Measurements from ENCODE around the gene ENGASE.

Gene ENGASE

GRCh38 chr17:79039171-79039570, 35.5 kb upstream of the ENGASE start:
- in situ Hi-C loops (cut with MboI; ENCODE audit: low sequenced_read_pairs), result no loop called here

- in situ Hi-C loops (cut with MboI; ENCODE audit: low sequenced_read_pairs), result no loop called here
These were observed 34.7 kb upstream of the ENGASE start for GRCh38 chr17:79039886-79040285.

DNA sequence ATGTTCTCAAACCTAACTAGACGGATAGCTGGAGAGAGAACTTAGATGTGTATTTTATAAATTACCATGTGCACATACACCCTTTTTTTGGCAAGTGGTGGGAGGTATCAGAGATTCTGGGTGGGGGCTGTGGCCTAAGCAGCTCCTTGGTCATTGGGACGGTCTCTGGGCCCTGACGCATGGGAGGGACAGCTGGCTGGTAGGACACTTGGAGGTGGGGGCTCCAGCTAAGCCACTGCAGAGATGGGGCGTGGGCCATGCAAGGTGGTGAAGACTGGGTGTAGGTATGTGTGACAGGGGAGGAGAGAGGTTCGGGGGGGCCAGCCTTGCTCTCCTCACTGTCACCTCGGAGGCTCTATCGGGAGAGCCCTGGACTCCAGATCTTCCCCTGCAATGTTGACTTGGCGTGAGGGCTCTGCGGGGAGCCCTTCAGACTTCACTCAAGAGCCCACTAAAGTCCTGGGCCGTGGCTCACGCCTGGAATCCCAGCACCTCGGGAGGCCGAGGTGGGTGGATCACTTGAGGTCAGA, 33.5 kb upstream of the ENGASE start:
- in situ Hi-C loops (cut with MboI; ENCODE audit: low sequenced_read_pairs), result no loop called here

- in situ Hi-C loops (cut with MboI; ENCODE audit: low sequenced_read_pairs), result no loop called here
These were observed 32.8 kb upstream of the ENGASE start for GRCh38 chr17:79041723-79042420.

DNA sequence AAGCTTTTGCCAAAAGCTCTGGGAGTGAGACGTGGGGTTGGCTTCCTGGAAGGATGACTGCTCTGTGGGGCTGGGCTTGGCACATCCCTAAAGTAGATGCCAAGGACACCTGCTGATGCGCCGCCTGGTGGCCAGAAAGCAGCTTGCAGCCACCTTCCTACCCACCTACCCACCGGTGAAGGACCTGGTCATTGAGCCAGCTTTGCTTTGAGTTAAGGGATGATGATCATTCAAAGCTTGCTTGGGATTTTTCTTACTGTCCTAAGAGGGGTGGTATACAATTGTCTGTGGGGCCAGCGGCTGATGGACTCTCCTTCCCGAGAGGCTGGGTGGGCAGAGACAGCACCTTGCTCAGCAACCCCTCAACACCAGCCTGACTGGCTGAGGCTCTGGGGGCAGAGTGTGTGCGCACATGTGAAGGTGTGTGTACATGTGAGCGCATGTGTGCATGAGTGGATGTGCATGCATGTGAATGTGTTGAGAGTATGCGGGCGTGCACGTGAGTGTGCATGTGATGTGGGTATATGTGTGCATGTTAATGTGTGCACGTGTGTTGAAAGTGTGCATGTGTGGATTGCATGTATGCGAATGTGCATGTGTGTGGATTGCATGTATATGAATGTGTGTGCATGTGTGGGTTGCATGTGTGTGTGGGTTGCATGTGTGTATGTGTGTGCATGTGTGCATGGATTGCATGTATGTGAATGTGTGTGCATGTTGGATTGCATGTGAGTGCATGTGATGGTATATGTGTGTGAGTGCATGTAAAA, 32.0 kb upstream of the ENGASE start:
- in situ Hi-C loops (cut with MboI; ENCODE audit: low sequenced_read_pairs), result no loop called here

GRCh38 chr17:79043191-79043930, 31.3 kb upstream of the ENGASE start:
- in situ Hi-C loops (cut with MboI; ENCODE audit: low sequenced_read_pairs), result no loop called here

DNA sequence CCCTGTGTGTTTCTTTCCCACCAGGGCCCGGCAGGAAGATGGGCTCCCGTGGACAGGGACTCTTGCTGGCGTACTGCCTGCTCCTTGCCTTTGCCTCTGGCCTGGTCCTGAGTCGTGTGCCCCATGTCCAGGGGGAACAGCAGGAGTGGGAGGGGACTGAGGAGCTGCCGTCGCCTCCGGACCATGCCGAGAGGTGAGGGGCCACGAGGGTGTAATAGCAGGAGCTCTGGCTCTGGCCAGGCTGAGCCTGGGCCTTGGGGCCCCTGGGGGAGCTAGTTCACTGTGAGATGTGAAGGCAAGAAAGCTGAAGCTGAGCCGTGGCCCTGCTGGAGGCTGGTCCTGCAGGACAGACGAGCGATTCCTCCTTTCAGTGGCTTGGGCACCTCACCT, 30.7 kb upstream of the ENGASE start:
- in situ Hi-C loops (cut with MboI; ENCODE audit: low sequenced_read_pairs), result no loop called here

GRCh38 chr17:79044462-79044861, 30.2 kb upstream of the ENGASE start:
- in situ Hi-C loops (cut with MboI; ENCODE audit: low sequenced_read_pairs), result no loop called here

DNA sequence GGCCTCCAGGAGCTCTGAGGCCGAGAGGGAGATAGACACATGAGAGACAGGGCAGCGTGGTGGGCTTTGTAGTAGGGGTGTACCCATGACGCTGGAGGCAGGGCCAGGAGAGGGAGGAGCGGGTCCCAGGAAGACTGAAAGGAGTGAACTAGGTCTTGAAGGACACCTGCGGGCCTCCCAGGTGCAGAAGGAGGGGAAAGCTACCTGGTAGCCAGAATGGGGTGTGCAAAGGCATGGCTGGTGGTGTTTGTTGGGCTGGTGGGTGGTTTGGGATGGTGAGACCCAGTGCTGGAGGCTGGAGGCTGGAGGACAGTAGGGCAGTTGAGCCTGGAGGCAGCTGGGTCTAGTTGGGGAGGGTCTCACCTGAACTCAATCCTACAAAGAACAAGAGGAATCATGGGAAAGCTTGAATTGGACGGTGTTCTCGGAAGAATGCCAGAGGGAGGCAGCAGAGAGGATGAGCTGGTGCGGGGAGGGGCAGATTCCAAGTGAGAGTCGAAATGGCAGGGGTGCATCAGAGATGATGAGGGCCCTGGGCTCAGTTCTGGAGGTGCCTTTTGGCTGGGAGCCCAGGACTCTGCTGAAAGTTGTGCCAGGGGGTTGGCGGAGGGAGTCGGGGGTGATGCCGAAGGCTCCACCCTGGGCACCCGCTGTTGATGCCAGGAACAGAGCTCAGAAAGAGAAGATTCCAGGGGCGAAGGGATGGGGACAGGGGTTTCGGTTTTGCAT, 29.5 kb upstream of the ENGASE start:
- in situ Hi-C loops (cut with MboI; ENCODE audit: low sequenced_read_pairs), result no loop called here

- in situ Hi-C loops (cut with MboI; ENCODE audit: low sequenced_read_pairs), result no loop called here
These were observed 28.8 kb upstream of the ENGASE start for GRCh38 chr17:79045842-79046196.

DNA sequence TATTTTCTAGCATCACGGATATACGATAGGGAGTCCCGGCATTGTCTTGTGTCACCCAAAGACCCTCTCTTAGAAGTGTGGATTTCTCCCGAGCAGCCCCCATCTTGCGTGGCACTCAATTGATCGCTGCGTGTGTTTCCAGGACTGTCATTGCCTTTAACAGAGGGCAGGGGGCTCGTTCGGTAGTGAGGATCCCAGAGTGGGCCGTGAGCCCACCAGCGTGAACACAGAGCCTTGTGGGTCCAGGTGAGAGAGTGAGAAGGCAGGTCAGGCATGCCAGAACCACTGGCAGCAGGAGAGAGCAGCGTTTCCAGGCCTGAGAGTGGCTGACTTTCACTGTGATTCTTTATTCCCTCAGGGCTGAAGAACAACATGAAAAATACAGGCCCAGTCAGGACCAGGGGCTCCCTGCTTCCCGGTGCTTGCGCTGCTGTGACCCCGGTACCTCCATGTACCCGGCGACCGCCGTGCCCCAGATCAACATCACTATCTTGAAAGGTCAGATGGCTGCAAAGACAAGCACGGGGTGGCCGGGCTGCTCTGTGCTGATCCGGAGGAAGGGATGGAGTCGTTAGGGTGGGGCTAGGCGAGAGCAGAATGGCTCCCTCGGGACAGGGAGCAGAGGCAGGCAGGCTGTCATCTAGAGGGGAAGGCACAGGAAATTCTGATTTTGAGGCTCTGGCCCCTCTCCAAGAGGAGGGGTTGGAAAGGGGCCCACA, 28.3 kb upstream of the ENGASE start:
- in situ Hi-C loops (cut with MboI; ENCODE audit: low sequenced_read_pairs), result no loop called here

GRCh38 chr17:79046916-79047280, 27.7 kb upstream of the ENGASE start:
- in situ Hi-C loops (cut with MboI; ENCODE audit: low sequenced_read_pairs), result no loop called here

- in situ Hi-C loops (cut with MboI; ENCODE audit: low sequenced_read_pairs), result no loop called here
These were observed 27.2 kb upstream of the ENGASE start for GRCh38 chr17:79047291-79047920.

GRCh38 chr17:79047923-79048825, 26.4 kb upstream of the ENGASE start:
- in situ Hi-C loops (cut with MboI; ENCODE audit: low sequenced_read_pairs), result no loop called here

DNA sequence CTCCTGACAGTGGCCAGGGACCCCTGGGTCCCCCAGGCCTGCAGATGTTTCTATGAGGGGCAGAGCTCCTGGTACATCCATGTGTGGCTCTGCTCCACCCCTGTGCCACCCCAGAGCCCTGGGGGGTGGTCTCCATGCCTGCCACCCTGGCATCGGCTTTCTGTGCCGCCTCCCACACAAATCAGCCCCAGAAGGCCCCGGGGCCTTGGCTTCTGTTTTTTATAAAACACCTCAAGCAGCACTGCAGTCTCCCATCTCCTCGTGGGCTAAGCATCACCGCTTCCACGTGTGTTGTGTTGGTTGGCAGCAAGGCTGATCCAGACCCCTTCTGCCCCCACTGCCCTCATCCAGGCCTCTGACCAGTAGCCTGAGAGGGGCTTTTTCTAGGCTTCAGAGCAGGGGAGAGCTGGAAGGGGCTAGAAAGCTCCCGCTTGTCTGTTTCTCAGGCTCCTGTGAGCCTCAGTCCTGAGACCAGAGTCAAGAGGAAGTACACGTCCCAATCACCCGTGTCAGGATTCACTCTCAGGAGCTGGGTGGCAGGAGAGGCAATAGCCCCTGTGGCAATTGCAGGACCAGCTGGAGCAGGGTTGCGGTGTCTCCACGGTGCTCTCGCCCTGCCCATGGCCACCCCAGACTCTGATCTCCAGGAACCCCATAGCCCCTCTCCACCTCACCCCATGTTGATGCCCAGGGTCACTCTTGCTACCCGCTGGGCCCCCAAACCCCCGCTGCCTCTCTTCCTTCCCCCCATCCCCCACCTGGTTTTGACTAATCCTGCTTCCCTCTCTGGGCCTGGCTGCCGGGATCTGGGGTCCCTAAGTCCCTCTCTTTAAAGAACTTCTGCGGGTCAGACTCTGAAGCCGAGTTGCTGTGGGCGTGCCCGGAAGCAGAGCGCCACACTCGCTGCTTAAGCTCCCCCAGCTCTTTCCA, 25.5 kb upstream of the ENGASE start:
- in situ Hi-C loops (cut with MboI; ENCODE audit: low sequenced_read_pairs), result no loop called here

DNA sequence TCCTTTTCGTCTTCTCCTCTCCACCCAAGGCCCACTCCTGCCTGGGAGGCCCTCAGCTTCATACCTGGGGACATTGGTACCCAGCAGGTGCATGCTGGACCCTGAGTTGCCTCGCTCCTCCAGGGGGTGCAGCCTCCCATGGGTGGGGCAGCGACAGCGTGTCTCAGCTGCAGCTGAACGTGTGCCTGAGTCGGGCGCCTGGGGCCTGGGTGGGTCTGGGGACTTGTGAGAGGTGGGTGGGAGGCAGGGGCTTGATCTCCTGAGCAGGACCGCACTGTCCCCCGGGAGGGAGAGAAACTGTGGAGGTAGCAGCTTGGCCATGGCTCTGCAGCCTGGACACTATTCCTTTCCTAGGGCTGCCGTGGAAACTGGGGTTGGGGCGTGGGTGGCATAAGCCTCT, 24.8 kb upstream of the ENGASE start:
- in situ Hi-C loops (cut with MboI; ENCODE audit: low sequenced_read_pairs), result loop anchor here (25.0 kb wide), 1 partner anchor 337 kb away; no protein-coding TSS in a partner anchor

DNA sequence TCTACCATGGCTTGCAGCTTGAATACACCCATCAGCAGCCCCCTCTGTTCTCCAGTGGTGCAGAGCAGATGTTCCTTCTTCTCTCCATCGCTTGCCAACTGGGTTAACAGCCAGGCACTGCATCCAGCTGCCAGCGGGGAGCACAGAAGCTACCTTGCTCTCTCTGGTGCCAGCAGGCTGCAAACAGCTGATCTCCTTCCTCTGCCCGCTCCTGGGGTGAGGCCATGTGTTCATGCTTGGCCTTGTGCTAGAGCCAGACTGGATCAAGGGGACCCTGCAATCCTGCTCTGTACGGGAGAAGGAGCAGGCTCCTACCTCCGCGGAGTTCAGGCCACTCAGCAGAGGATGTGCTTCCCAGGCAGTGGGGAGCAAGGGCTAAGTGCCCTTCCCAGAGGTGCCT, 24.1 kb upstream of the ENGASE start:
- in situ Hi-C loops (cut with MboI; ENCODE audit: low sequenced_read_pairs), result loop anchor here (25.0 kb wide), 1 partner anchor 337 kb away; no protein-coding TSS in a partner anchor

GRCh38 chr17:79051306-79051705, 23.3 kb upstream of the ENGASE start:
- in situ Hi-C loops (cut with MboI; ENCODE audit: low sequenced_read_pairs), result loop anchor here (25.0 kb wide), 1 partner anchor 336 kb away; no protein-coding TSS in a partner anchor
